Hair follicular keratinocyte (primary cell): ENCODE measurements around the gene ENO1. TPM values are rescaled to one million over a fixed set of nuclear protein-coding genes. Genes with fewer than 3 reads are reported as not detected.

Experiments
- total RNA-seq: library from RNA; depleted of rRNA; stranded (reverse); fragments of >200 nt; gene quantifications from 2 replicates; pipeline ENCODE4 v1.2.3, GENCODE V29; 2015

ENO1 gene
- 1,506 and 2,208 TPM in 2 replicates for total RNA-seq

DNA sequence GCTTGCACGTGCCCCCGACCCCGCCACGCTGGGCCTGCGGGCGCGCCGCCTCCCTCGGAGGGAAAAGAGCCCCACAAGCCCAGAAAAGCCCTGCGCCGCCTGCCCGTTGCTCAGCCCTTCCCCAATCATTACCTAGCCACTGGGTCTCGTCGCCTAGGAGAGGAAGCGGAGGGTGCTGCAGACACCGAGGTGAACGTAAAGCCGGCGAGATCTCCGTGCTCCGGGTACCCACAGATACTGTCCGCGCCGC is at the start of gene ENO1:
Gene ENO1 (minus strand): TSS at position 239 of the 250 bp plus-strand sequence. CDS start 3,778 bp downstream, outside the sequence.

DNA sequence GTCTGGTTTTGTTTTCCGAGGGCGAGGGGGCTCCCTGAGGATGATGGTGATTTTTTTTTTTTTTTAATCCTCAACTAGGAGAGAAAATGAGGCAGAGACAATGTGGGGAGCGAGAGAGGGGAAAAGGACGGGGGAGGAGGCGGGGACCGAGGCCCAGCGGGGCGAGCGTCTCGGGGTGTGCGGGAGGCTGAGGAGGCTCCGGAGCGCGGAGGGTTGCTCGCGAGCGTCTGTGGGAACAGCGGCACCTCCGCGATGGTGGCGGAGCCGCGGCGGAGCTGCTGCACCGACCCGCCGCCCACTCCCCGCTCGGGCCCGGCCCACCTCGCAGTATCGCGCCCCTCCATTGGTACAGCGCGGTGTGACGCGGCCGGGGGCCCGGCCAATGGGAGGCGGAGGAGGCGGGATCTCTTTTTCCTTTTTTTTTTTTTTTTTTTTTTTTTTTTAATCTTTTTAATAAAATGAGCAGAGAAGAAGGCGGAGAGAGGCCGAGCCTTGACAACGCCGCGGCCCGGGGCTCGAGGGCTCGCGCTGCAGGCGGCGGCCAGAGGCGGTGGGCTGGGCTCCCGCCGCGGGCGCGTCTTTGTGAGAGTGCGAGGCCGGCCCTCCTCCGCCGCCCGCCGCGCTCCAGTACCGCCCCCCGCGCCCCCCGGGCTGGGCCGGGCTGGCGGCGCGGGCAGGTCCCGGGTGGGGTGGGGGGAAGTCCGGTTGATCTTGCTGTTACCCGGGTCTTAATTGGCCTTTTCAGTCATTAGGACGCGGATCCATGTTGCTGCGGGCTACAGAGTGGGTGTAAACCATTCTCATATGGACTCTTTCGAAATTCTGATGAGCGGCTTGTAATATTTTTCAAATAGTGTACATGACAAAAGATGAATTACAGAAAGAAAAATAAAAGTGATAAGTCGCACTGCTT is 60.8 kb downstream of the ENO1 start, which contains the start of gene RERE:
Gene RERE (minus strand): TSS at position 229 of the 913 bp plus-strand sequence.

Other genes with a start within 250 kb of the ENO1 start
- gene RERE, start 61.0 kb downstream of the ENO1 start, total RNA-seq: 7.7 and 14.8 TPM in 2 replicates
- gene CA6, start 67.2 kb upstream of the ENO1 start, total RNA-seq: not detected in 2 replicates
- gene SLC2A7, start 147.7 kb upstream of the ENO1 start, total RNA-seq: not detected in 2 replicates
- under 0.01 and 0.46 TPM in 2 replicates for gene SLC2A5, start 190.9 kb upstream of the ENO1 start, total RNA-seq